CD4-positive, alpha-beta T cell treated with Interleukin-2 at 100 ng/mL for 4 hours (primary cell): Measurements from ENCODE around the gene LRRC4C.

Experiments used
- DNase-seq: peaks from one replicate; pipeline ENCODE4 v3.0.0-alpha.2; 2020; ENCODE audit warnings: low spot score

LRRC4C gene

DNA sequence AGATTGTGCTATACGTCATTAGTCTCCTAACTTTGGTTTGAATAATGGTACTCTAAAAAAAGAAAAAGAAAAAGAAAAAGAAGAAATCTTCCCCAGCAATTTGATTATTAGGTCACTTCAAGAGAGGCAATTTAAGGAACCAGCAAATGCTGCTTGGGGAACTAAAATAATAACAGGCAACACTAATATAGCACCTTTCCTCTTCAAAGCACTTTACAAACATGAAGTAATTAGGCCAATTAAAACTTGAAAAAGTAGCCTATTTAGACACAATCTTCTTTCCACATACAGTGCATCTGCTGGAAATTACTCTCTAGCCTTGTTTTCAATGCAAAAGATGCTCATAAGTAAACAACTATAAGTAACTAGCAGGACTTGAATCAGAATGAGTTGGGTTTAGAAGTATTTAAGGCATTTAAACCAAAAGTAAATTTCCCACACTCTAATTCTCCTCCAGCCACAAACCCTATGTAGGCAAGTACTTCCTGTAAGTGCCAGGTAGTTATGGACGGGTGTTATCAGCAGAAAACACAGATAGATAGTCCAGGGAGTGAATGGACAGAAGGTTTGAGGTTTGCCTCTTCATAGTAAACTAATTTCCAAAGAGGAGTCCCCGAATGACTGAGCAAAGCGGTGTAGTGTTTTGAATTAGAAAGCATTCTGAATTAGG, 44.5 kb downstream of the LRRC4C start:
- DNase-seq = no peak

DNA sequence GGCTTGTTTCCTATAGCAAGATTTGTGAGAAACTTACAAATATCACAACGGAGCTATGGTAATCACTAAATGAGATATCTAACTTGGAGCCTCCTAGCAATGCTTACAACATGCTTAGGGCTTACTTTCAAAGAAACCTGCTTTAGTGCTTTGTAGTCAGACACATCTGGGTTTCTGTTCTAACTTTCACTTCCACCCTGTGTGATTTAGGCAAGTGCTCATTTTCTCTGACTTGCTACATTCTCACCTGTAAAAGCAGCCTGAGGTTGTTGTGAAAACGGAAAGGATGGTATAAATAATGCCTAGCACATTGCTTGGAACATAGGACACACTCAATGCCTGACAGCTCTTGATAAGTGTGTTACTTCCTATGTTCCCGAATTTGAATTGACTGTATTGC, 45.6 kb downstream of the LRRC4C start:
- DNase-seq = no peak

GRCh38 chr11:41405812-41406211, 53.6 kb downstream of the LRRC4C start:
- DNase-seq = no peak

DNA sequence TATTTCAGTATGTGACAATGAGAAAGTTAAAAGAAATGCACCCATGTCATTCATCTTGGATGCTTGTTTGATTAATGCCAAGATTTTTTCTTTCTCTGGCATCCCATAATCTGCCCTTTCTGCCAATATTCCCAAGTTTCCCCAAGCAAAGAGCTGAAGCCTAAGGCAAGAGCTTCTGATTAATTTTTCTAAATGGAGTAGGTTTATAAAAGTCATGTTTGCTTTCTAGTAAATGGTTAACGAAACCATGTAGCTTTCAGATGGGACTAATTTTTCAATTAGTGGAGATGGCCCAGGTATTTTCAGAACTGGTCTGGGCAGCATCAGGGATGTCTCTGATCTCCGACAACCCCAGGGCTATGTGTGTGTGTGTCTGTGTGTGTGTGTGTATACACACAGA, 55.3 kb downstream of the LRRC4C start:
- no peak for DNase-seq

DNA sequence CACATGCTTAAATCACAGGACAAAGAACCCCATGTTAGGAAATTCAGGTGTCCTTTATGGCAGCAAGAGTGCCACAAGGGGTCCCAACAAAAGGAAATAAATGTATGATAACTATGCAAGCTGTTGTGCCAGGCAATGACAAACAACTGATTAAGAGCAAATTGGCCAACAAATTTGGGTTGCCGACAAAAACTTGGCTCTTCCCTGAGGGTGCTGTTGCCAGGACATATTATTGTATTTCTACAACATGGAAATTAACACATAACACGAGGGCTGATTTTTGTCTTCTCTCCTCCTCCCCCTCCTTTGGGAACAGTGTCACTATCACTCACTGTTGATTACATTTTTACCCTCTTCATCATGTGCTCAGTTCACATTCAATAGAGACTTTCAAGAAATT, 56.0 kb downstream of the LRRC4C start:
- no peak for DNase-seq

DNA sequence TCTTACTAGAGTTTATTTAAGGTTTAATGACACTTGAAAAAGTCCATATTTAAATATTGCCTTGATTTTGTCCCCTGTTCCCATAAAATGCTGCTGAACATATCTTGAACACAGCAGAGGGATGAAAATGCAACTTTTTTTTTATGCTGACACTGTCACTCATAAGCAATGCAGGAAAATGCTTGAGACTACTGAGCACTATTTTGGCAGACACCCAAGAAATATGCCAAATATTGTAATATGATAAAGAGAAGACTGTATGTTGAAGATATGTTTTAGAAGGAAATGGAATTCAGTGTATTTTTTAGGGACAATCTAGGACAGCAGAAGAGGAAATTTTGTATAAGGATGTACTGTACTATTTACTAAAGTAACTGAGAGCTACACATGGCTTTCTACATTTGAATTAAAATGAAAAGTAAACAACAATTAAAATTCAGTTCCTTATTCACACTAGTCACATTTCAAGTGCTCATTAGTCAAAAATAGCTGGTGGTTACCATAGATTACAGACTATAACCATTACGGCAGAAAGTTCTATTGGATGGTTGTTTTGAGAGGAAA, 58.6 kb downstream of the LRRC4C start:
- no peak for DNase-seq

DNA sequence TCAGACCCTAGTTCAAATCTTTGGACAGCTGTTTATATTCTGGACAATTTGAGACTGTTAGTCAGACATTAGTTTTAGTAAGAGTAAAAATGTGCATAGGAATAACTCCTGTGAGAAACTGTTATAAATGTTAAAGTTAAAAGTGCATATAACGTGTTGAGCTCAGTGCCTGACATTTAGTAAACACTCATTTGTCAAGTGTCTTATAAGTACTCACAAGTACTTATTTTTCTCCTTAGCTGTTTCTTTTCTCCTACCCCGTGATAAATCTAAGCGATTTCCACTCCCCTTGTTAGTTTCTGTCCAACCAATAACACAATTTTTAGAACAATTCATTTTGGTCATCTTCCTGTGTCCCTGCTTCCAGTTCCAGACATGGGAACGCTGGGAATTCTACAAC, 59.3 kb downstream of the LRRC4C start:
- DNase-seq = no peak

DNA sequence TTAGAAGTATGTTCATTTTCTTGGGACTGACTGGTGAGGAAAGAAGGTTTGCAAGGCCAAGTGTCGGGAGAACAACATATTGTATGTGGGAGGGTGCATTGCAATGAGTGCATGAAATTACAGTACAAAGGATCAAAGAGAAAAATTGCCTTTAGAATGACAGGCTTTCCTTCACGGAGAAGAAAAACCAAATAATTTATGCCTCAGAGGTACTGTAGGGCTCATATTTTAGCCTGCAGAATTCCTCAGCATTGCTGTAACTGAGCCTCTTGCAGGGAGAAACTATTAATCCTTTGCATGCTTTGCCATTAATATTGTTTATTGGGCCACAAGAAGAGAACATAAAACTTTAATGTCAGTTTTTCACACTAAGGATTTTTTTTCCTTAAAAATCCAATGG, 60.1 kb downstream of the LRRC4C start:
- DNase-seq = no peak

DNA sequence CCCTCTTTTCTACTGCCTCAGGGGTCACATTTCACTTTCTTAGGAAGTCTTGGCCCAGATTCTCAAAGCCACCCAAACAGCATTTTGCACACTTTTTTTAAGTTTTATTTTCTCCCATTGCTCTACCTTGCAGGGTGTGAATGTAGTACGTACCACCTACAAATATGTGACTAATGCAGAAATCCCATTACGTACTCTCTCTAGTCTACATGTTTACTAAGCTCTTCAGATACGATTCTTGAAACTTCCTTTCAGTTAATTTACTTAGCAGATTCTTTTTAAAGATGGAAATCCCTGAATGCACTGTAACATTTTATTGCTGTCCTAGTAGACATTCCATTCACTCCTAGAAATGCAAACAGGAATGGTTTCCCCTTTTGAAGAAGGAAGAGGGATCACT, 61.3 kb downstream of the LRRC4C start:
- DNase-seq = no peak

- no peak for DNase-seq
These were observed 64.8 kb downstream of the LRRC4C start for GRCh38 chr11:41394521-41395195.

DNA sequence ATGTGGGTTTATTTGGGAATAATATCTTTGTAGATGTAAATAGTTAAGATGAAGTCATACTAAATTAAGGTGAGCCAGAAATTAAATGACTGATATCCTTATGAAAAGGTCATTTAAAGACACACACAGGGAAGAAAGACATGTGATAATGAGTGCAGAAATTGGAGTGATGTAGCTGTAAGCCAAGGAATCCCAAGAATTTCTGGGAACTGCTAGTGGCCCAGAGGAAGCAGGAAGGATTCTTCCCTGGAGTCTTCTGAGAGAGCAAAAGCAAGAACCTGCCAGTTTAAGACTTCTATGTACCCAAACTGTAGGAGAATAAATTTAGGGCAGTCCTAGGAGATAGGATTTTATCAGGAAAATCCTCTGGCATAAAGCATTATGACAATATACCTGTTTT, 66.9 kb downstream of the LRRC4C start:
- no peak for DNase-seq

- DNase-seq = no peak
These were observed 69.8 kb downstream of the LRRC4C start for GRCh38 chr11:41389623-41390130.

- DNase-seq = no peak
These were observed 75.1 kb downstream of the LRRC4C start for GRCh38 chr11:41384329-41384728.

DNA sequence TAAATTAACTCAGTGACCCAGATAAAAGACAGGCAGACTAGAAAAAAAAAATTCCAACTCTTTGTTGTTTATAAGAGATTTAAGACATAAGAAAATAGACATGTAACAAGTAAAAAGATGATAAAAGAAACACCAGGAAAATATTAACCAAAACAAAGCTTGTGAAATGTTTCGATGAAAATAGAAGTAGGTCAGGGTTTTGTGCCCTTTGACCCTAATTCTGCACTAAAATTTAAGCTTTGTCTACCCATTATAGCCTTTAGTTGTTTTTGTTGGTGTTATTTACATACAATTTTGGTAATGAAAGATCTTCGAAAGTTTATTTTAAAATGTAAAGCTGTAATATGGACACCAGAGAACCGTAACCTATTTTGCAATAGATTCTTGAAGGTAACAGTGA, 75.7 kb downstream of the LRRC4C start:
- no peak for DNase-seq

DNA sequence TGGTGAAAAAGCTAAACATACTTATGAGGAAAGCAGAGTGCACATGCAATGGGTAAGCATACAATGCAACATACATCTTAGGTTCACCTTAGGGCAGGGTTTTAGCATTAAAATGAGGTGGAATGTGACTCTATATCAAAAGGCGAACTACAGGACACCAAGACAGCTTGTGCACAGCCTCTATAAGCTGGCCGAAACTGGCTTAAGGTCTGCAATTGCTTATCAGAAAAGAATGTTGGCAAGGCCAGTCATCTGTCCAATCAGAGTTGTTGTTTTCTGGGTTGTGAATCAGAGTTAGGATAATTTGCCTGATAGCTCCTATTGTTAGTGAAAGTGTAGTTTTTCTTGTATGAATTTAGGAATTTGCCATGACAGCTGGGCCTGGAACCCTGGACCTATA, 76.5 kb downstream of the LRRC4C start:
- DNase-seq = no peak

DNA sequence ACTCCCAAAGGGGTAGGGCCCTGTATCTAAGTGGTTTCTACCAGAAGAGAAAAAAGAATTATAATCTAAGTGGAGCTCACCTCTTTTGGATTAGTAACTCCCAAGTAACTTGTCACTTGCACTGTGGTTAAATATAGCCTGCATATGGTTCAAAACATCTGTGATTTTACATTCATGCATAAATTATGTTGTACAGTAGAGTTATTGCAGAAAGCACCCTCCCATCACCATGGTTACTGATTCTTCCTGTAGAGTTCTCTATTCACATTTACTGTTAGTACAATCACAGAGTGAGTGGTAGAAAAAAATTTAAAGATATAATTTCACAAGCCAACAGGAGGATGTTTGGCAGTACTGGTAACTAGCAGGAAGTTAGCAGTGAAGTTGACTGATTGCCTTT, 80.4 kb downstream of the LRRC4C start:
- DNase-seq = no peak

GRCh38 chr11:41377709-41378394, 81.6 kb downstream of the LRRC4C start:
- DNase-seq = no peak

GRCh38 chr11:41351825-41352224, 107.6 kb downstream of the LRRC4C start:
- DNase-seq = no peak

DNA sequence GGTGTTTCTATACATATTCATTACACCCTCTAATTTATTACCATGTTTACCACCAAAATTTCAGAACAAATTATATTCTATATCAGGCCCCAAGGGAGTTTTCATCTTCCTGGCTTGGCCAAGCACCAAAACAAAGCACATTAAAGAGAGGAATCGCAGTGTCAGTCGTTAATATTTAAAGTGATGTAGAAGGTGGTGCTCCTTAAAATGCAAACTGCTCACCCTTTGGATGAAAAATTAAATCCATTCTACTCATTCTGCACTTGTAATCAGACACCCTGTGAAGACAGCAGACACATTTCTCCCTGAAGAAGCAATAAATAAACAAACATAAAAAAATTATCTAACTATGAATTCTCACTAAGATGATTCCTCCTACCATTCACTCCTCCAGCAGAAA, 113.4 kb downstream of the LRRC4C start:
- DNase-seq = no peak

DNA sequence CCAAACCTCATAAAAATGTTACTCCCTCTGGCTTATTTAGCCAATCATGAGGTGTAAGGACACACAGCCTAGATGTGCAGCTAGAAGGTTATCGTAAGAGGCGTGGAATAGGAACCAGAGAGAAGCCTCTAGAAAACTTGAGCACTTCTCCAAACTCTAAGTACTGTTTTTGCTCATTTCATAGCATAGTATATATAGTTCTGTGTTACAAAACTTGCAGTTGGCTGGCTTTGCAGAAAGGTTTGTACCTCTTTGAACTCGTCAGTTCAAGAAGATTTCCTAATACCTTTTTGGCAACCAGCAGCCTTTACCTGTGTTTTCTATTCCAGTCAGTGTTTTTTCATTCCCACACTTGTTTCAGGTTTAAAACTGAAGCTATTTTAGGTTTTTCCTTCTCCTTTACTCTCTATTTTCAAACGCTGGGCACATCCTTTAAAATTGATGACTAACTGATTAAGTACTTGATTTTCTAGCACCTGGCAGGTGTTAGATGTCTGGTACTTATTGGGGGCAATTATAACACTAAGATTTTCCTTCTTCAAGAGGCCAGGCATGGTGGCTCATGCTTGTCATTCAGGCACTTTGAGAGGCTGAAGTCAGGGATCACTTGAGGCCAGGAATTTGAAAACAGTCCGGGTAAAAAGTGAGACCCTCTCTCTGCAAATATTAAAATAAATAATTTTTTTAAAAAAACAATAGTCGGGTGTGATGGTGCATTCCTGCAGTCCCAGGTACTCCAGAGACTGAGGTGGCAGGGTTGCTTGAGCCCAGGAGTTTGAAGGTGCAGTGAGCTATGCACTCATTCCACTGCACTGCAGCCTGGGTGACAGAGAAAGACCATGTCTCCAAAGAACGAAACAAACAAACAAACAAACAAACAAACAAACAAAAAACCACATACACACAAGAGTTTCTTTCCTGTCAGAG, 125.2 kb downstream of the LRRC4C start:
- DNase-seq = no peak

- no peak for DNase-seq
These were observed 126.1 kb downstream of the LRRC4C start for GRCh38 chr11:41333357-41333756.

DNA sequence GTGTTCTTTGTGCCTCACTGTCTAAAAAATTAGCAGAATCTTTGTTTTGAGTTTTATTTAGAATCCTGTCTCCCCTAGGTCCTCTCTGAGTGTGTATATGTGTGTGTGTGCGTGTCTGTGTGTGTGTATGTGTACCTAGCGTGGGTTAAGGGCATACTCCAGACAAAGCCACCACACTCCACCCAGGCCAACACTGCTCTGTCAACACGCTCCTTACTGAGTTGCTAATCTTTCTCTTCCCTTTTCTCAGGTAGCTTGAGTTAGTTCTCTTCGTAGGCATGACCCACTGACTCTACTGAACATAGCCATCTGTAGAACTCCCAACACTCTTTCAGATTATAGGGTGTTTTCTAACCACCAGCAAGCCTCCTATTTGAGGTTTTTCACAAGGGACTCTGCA, 131.1 kb downstream of the LRRC4C start:
- no peak for DNase-seq
